NB4 (cell line): ENCODE results near the gene GPRC5A.

Experiments used
- DNase-seq: peaks from one replicate; pipeline ENCODE4 v3.0.0; 2010; ENCODE audit warnings: low read depth
- H3K4me3 ChIP-seq: one replicate; pipeline ENCODE4 v1.5.1; 2011; ENCODE audit warnings: mild to moderate bottlenecking, low read depth, low read length, moderate library complexity
- CTCF ChIP-seq: IDR thresholded peaks from one replicate; pipeline ENCODE4 v1.5.1; 2012; ENCODE audit warnings: low read depth, low read length
- MAX ChIP-seq: IDR thresholded peaks from 2 replicates; pipeline ENCODE4 v1.6.1; 2011; ENCODE audit warnings: low read depth, low read length
- MYC ChIP-seq: IDR thresholded peaks from 2 replicates; pipeline ENCODE4 v1.6.1; 2011; ENCODE audit warnings: low read depth, low read length
- POLR2A ChIP-seq: IDR thresholded peaks from 2 replicates; pipeline ENCODE4 v1.6.1; 2011; ENCODE audit warnings: mild to moderate bottlenecking; ENCODE audit not compliant: insufficient read length; ENCODE audit errors: extremely low read depth

Gene GPRC5A

GRCh38 chr12:12909995-12910420, 18.6 kb downstream of the GPRC5A start:
- peak; percentile 47 for DNase-seq
- H3K4me3 ChIP-seq, result no peak overlapping the region

GRCh38 chr12:12912711-12913110, 21.3 kb downstream of the GPRC5A start:
- no peak for DNase-seq
- TF ChIP-seq MYC (no peak), CTCF (no peak), MAX (no peak), POLR2A (no peak)
- H3K4me3 ChIP-seq, result no peak overlapping the region

More at GRCh38 chr12:12909995-12910420, 18.6 kb downstream of the GPRC5A start:
- no peak for TF ChIP-seq CTCF
- TF ChIP-seq POLR2A, result no peak
- TF ChIP-seq MYC, result no peak
- TF ChIP-seq MAX, result no peak

- no peak overlapping the region for H3K4me3 ChIP-seq
- DNase-seq, result no peak
- TF ChIP-seq MYC (no peak), POLR2A (no peak), CTCF (no peak), MAX (no peak)
Measured at GRCh38 chr12:12915656-12916055, 24.3 kb downstream of the GPRC5A start.

- DNase-seq, result peak; percentile 85
- TF ChIP-seq CTCF, result peak; percentile 95
- TF ChIP-seq MYC, result peak; percentile 45; the same call in 1 of the 2 replicates
- peak; percentile 79 for TF ChIP-seq MAX
- no peak for TF ChIP-seq POLR2A
- H3K4me3 ChIP-seq, result no peak overlapping the region
Measured at GRCh38 chr12:12916135-12916944, 25.0 kb downstream of the GPRC5A start.

- DNase-seq, result no peak
- H3K4me3 ChIP-seq, result no peak overlapping the region
- no peak for TF ChIP-seq MAX
- no peak for TF ChIP-seq CTCF
- TF ChIP-seq POLR2A, result no peak
- TF ChIP-seq MYC, result no peak
Measured at GRCh38 chr12:12917517-12917916, 26.2 kb downstream of the GPRC5A start.
